Esophagus muscularis mucosa (tissue), 4 donors: ENCODE data around the gene MACC1.

Experiments used
- EP300 ChIP-seq: sonication (generic); formaldehyde crosslinking; IDR thresholded peaks from one replicate; pipeline ENCODE4 v1.6.1; 2017; ENCODE audit warnings: antibody characterized with exemption
- POLR2A ChIP-seq: fragments of 450-650 bp; IDR thresholded peaks from one replicate; pipeline ENCODE4 v1.6.1; 2017; ENCODE audit warnings: antibody characterized with exemption, moderate library complexity, mild to moderate bottlenecking, low read depth
- POLR2AphosphoS5 ChIP-seq, 2 donors: sonication (generic); formaldehyde crosslinking; IDR thresholded peaks; one replicate each; pipeline ENCODE4 v1.6.1; 2017; ENCODE audit warnings: antibody characterized with exemption in 2 of 2
- TF ChIP-seq, protein P1 (sequence below), 3 experiments: fragments of 200-600 bp in 2 of 3; fragments of 450-650 bp in 1 of 3; sonication (generic) in 2 of 3; IDR thresholded peaks; one replicate each; pipeline ENCODE4 v1.5.1; 2017 to 2019; ENCODE audit warnings: antibody characterized with exemption in 3 of 3, mild to moderate bottlenecking in 2 of 3, moderate library complexity in 1 of 3

DNA sequence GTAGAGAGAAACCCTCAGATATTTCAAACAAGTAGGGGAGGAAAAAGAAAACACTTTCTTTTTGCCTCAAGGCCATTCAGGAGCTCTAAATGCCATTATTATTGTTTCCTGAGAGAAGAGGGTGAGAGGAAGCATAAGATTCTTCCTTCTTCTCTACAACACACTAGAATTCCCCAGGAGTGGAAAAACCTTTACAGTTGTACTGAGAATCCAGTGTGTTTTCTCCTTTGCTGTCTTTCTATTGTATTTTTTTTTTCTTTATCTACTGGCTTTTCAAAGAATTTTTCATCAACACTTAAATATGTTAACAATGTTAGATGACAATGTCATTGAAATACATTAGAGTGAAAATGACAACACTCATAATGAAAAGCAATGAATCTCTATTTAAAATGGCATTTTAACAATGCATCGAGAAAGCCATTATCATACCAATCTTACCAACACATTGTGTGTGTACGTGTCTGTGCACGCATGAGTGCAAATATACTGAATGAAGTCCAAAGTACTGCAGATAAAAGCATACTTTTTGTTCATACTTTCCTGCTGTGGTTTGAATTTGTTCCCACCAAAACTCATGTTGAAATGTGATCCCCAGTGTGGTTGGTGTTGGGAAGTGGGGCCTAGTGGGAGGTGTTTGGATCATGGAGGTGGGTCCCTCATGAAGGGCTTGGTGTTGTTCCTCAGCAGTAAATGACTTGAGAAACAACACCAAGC lies 24.2 kb upstream of the MACC1 start:
- TF ChIP-seq, protein P1, sequence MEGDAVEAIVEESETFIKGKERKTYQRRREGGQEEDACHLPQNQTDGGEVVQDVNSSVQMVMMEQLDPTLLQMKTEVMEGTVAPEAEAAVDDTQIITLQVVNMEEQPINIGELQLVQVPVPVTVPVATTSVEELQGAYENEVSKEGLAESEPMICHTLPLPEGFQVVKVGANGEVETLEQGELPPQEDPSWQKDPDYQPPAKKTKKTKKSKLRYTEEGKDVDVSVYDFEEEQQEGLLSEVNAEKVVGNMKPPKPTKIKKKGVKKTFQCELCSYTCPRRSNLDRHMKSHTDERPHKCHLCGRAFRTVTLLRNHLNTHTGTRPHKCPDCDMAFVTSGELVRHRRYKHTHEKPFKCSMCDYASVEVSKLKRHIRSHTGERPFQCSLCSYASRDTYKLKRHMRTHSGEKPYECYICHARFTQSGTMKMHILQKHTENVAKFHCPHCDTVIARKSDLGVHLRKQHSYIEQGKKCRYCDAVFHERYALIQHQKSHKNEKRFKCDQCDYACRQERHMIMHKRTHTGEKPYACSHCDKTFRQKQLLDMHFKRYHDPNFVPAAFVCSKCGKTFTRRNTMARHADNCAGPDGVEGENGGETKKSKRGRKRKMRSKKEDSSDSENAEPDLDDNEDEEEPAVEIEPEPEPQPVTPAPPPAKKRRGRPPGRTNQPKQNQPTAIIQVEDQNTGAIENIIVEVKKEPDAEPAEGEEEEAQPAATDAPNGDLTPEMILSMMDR (IDR thresholded peaks at IDR 0.05): no peak
- TF ChIP-seq POLR2A (no peak), POLR2AphosphoS5 (IDR thresholded peaks at IDR 0.05) (no peak), EP300 (no peak)
